Thyroid gland (tissue), 4 donors: ENCODE results near the gene AQR.

ENCODE experiments used
- CTCF ChIP-seq, 6 experiments: fragments of 200-600 bp in 3 of 6; fragments of 450-650 bp in 3 of 6; sonication (generic) in 3 of 6; IDR thresholded peaks; one replicate each; pipeline ENCODE4 v1.5.1; 2016 to 2019; ENCODE audit warnings: antibody characterized with exemption in 6 of 6, mild to moderate bottlenecking in 2 of 6, inconsistent platforms in 1 of 6, moderate library complexity in 1 of 6
- POLR2A ChIP-seq, 2 donors: fragments of 450-650 bp; IDR thresholded peaks; one replicate each; pipeline ENCODE4 v1.6.1; 2017; ENCODE audit warnings: antibody characterized with exemption in 2 of 2, mild to moderate bottlenecking in 2 of 2, moderate library complexity in 1 of 2

- TF ChIP-seq CTCF (IDR thresholded peaks at IDR 0.05): no peak
- TF ChIP-seq POLR2A (IDR thresholded peaks at IDR 0.05): no peak
These were observed 80.1 kb downstream of the AQR start for GRCh38 chr15:34889476-34889875.
